Adrenal gland (tissue), 12 donors: Measurements from ENCODE around the gene ANTXR1. TPM values are rescaled to one million over a fixed set of nuclear protein-coding genes. Genes with fewer than 3 reads are reported as not detected.

Experiments used
- DNase-seq, 7 donors: peaks; one replicate each; pipeline ENCODE4 v3.0.0-alpha.2; 2019 to 2020
- H3K27ac ChIP-seq, 5 donors: fragments of 200-600 bp; sonication (generic) in 4 of 5; 1 replicate in 3 of 5; 2 replicates in 2 of 5; pipeline versions ENCODE4 v1.5.1 to v1.8.0; 2016 to 2020; ENCODE audit warnings: mild to moderate bottlenecking in 1 of 5
- H3K27me3 ChIP-seq: fragments of 200-600 bp; 2 replicates; pipeline ENCODE4 v1.8.0; 2021
- H3K36me3 ChIP-seq, 2 donors: fragments of 200-600 bp; replicated peaks in 1 of 2; 1 replicate in 1 of 2; 2 replicates in 1 of 2; pipeline versions ENCODE4 v1.5.1 to v1.8.0; 2018 to 2022
- H3K4me1 ChIP-seq, 2 donors: fragments of 200-600 bp; replicated peaks in 1 of 2; 1 replicate in 1 of 2; 2 replicates in 1 of 2; pipeline versions ENCODE4 v1.5.1 to v1.8.0; 2018 to 2021
- H3K4me3 ChIP-seq, 4 donors: fragments of 200-600 bp; sonication (generic) in 3 of 4; one replicate each; pipeline ENCODE4 v1.5.1; 2016 to 2018
- H3K9me3 ChIP-seq, 3 donors: fragments of 200-600 bp; sonication (generic) in 1 of 3; replicated peaks in 1 of 3; 1 replicate in 2 of 3; 2 replicates in 1 of 3; pipeline versions ENCODE4 v1.5.1 to v1.8.0; 2016 to 2021
- CTCF ChIP-seq, 6 experiments: fragments of 450-650 bp in 4 of 6; fragments of 200-600 bp in 2 of 6; sonication (generic) in 1 of 6; IDR thresholded peaks; 1 replicate in 5 of 6; 2 replicates in 1 of 6; pipeline versions ENCODE4 v1.5.1 to v1.8.0; 2016 to 2021; ENCODE audit warnings: antibody characterized with exemption in 6 of 6, mild to moderate bottlenecking in 2 of 6, moderate library complexity in 1 of 6
- POLR2A ChIP-seq, 2 donors: fragments of 450-650 bp; IDR thresholded peaks; one replicate each; pipeline ENCODE4 v1.6.1; 2017; ENCODE audit warnings: antibody characterized with exemption in 2 of 2, mild to moderate bottlenecking in 2 of 2, moderate library complexity in 1 of 2
- WGBS, 4 donors: extraction: QIAGEN DNeasy Blood & Tissue Kit in 2 of 4; methylation state at CpG; one replicate each; pipeline versions ENCODE4 v1.1.5 to v1.1.7; 2013 to 2017; 5-methylcytosine and 5-hydroxymethylcytosine counted together
- intact Hi-C, 2 donors: fragments of 100-400 bp; cut with DNase I; formaldehyde crosslinking; loops; one replicate each; pipeline versions ENCODE4 v1.14.1 to v1.15.0; 2022 to 2023
- polyA plus RNA-seq, 3 donors: library from polyadenylated mRNA; stranded (reverse); fragments of 200-250 nt in 2 of 3; fragments of 350-450 nt in 1 of 3; fragmentation: Illumina TruSeq in 1 of 3; extraction: RNeasy Lipid Tissue Mini Kit (QIAGEN cat#74804) in 1 of 3; gene quantifications; one replicate each; pipeline ENCODE4 v1.2.3, GENCODE V29; 2013 to 2014
- total RNA-seq, 9 donors: library from RNA; depleted of rRNA in 4 of 9; stranded (reverse); fragments of >200 nt in 4 of 9; fragments of 120-200 nt in 1 of 9; fragmentation: NEBNext Ultra II Directional in 1 of 9; extraction: Animal tissue kit (Norgen Biotek cat#: 25700) in 1 of 9; gene quantifications; one replicate each; pipeline versions ENCODE4 v1.1.0 to v1.2.4, GENCODE V29; 2013 to 2023
- donor health status: healthy with polysubstance abuse.
- donor health status: Bipolar disorder and iron deficiency.
- donor health status: DM: yes; HTN: yes; CAD: no.
- donor health status: DM: no; HTN: no; CAD: no.
- donor health status: DM: no; HTN: no; CAD: no.
- donor health status: DM: yes; HTN: yes; CAD: no.

Gene ANTXR1
- total and polyA plus RNA-seq, 12 donors, result 19.0 to 386 (median 119) TPM

DNA sequence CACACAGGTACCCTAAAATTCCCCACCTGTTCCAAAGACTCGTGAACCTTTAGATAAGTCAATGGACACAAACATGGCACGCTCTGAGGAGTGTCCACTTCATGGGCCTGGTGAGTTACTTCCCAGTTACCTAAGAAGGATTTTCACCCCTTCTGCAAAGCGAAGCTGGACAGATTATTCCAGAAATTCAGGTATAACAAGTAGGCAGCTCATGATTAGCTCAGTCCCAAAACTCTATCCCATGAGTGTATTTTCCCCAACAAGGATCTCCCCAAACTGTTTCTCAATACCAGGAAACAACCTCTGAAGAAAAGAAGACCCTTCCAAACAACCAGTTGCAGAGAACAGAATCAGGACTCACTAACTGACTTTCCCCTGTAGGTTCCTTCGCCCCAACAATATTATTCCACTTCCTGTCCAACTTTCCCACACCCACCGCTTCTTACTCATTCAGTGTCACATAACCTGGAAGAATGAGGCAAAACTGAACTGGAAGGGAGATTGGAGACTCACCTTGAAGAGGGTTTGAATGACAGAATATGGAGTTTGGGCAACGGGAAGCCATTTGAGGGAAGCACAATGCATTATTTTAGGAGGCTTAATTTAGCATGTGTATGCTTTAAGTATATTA is 120.1 kb downstream of the ANTXR1 start:
- TF ChIP-seq POLR2A (IDR thresholded peaks at IDR 0.05), result no peak
- H3K9me3 ChIP-seq, result no peaks in the 10 kb centered on the region
- H3K36me3 ChIP-seq, result no peaks in the 10 kb centered on the region
- peaks cover 0 to 5% of the 10 kb centered on the region in 2 donors for H3K4me1 ChIP-seq
- intact Hi-C loops, result no loop called here
- 94 to 98% (median 96%) methylated on average over 6 of the region's 6 CpGs for whole genome bisulfite sequencing, 4 donors
- H3K27ac ChIP-seq, result no peak overlapping the region
- H3K27me3 ChIP-seq, result no peaks in the 10 kb centered on the region
- H3K4me3 ChIP-seq, result no peak overlapping the region
- no peak for DNase-seq

- 89 to 95% (median 95%) methylated on average over 3 of the region's 3 CpGs for WGBS, 4 donors
Observed at GRCh38 chr2:69133898-69134297, 120.9 kb downstream of the ANTXR1 start.

DNA sequence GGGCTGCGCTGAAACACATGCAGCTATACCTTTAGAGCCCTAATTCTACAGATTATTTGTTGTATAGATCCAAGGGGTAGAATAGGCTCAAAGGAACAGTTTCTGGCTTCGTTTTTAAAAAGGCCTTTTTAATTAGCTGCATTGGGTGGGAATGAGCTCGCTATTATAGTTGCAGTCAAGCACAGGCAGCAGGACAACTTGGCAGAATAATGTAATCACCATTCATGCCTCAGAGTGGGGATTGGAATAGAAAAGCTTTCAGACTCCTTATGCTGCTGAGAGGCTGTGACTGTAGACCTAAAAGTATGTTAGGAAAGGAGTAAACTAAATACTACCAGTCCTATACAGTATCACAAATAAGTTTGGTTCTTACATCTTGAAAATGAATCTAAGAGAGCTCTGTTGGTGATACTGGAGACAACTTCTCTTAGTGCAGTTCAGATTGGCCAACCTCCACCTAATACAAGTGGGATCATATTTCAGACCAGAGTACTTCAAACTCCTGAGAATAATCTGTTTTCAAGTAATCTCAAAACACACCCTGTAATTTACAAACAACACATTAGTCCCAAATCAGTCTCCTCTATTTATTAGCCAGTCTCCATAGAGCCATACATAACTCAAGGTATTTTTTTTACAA is 121.4 kb downstream of the ANTXR1 start:
- intact Hi-C loops, result no loop called here
- no peak for TF ChIP-seq POLR2A (IDR thresholded peaks at IDR 0.05)
- TF ChIP-seq CTCF (IDR thresholded peaks at IDR 0.05), result no peak
- H3K27me3 ChIP-seq, result no peaks in the 10 kb centered on the region
- no peaks in the 10 kb centered on the region for H3K9me3 ChIP-seq
- H3K4me1 ChIP-seq, result peaks cover 0 to 19% of the 10 kb centered on the region in 2 donors
- DNase-seq, result no peak
- no peaks in the 10 kb centered on the region for H3K36me3 ChIP-seq
- no peak overlapping the region for H3K27ac ChIP-seq
- 50 to 87% (median 79%) methylated on average over 3 of the region's 3 CpGs for WGBS, 4 donors
- H3K4me3 ChIP-seq, result no peak overlapping the region

More at GRCh38 chr2:69133898-69134297, 120.9 kb downstream of the ANTXR1 start:
- DNase-seq, result no peak
- Histone ChIP-seq H3K36me3 (no peaks in the 10 kb centered on the region), H3K9me3 (no peaks in the 10 kb centered on the region), H3K4me3 (no peak overlapping the region), H3K4me1 (peaks cover 0 to 13% of the 10 kb centered on the region in 2 donors), H3K27ac (no peak overlapping the region), H3K27me3 (no peaks in the 10 kb centered on the region)
- TF ChIP-seq CTCF (IDR thresholded peaks at IDR 0.05), result no peak
- no peak for TF ChIP-seq POLR2A (IDR thresholded peaks at IDR 0.05)
- intact Hi-C loops, result no loop called here

DNA sequence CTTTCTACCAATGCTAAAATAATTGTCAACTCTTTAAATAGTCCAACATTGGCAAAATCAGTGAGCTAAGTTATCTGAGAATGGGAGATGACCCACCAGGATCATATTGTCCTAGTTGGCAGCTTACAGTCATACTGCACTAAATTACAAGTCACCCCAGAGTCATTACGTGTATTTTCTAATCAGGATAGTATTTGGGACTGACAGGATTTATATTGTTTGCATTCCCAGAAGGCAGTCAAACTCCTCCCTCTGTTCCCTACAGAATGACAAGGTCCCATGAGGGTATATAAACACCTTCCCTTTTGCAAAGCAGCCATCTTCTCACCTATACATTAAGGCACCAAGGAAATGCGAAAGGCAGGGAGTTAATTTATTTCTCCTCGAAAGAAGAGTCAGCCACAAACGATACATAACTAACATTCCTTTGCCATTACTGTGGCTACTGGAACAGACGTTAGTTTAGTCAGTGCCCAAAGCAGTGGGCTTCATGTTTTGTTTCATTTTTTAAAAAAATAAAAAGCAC is 125.3 kb downstream of the ANTXR1 start:
- no peaks in the 10 kb centered on the region for H3K27me3 ChIP-seq
- intact Hi-C loops, result no loop called here
- peak overlapping the region; percentile 9 to 82 (median 50) for H3K27ac ChIP-seq

More for the DNA sequence above, 125.3 kb downstream of the ANTXR1 start:
- no peaks in the 10 kb centered on the region for H3K9me3 ChIP-seq
- peaks cover 0 to 21% of the 10 kb centered on the region in 2 donors for H3K4me1 ChIP-seq
- no peak overlapping the region for H3K4me3 ChIP-seq
- 25 to 44% (median 39%) methylated on average over 5 of the region's 5 CpGs for WGBS, 4 donors
- DNase-seq, result no peak
- H3K36me3 ChIP-seq, result no peaks in the 10 kb centered on the region
- TF ChIP-seq POLR2A (IDR thresholded peaks at IDR 0.05) (no peak), CTCF (IDR thresholded peaks at IDR 0.05) (no peak)
